Omental fat pad (tissue), 4 donors: Measurements from ENCODE around the gene MAN1A2. TPM values are rescaled to one million over a fixed set of nuclear protein-coding genes. Genes with fewer than 3 reads are reported as not detected.
"Not testable (repeated sequence)": the region's sequence is repeated elsewhere in the genome, so short reads cannot be mapped to it uniquely, and the experiment has no call there.

Experiments
- ATAC-seq: fragments of 150-250 bp; one replicate; pipeline ENCODE4 v1.9.1; 2016; ENCODE audit warnings: mild to moderate bottlenecking, moderate library complexity; ENCODE audit not compliant: low FRiP score
- DNase-seq: peaks from one replicate; pipeline ENCODE4 v3.0.0-alpha.2; 2019; ENCODE audit warnings: low spot score
- total RNA-seq, 4 donors: library from RNA; depleted of rRNA; stranded (reverse); fragments of >200 nt; gene quantifications; one replicate each; pipeline ENCODE4 v1.1.0, GENCODE V29; 2016
- TF ChIP-seq, protein P1 (sequence below), 3 donors: fragments of 450-650 bp; IDR thresholded peaks; one replicate each; pipeline ENCODE4 v1.5.1; 2016 to 2017; ENCODE audit warnings: antibody characterized with exemption in 3 of 3, mild to moderate bottlenecking in 3 of 3, moderate library complexity in 2 of 3

The MAN1A2 gene
- total RNA-seq, 4 donors from 2014 or later, result 32.9 to 50.7 (median 42.1) TPM

DNA sequence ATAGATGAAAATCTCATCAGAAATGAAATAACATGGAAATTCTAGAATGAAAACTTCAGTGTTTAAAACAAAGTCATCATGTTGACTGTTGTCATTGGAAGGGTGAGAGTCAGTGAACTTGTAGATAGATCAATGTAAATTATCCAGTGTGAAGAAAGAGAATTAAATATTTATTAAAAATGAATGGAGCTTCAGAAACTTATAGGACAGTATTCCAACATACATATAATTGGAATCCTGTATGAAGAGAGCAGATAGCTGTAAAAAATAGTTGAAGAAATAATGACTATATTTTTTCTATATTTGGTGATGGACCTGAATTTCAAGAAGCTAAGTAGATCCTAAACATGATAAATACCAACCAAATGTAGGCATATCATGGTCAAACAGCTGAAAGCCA, 60.0 kb downstream of the MAN1A2 start:
- TF ChIP-seq, protein P1, sequence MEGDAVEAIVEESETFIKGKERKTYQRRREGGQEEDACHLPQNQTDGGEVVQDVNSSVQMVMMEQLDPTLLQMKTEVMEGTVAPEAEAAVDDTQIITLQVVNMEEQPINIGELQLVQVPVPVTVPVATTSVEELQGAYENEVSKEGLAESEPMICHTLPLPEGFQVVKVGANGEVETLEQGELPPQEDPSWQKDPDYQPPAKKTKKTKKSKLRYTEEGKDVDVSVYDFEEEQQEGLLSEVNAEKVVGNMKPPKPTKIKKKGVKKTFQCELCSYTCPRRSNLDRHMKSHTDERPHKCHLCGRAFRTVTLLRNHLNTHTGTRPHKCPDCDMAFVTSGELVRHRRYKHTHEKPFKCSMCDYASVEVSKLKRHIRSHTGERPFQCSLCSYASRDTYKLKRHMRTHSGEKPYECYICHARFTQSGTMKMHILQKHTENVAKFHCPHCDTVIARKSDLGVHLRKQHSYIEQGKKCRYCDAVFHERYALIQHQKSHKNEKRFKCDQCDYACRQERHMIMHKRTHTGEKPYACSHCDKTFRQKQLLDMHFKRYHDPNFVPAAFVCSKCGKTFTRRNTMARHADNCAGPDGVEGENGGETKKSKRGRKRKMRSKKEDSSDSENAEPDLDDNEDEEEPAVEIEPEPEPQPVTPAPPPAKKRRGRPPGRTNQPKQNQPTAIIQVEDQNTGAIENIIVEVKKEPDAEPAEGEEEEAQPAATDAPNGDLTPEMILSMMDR (IDR thresholded peaks at IDR 0.05), result no peak
- DNase-seq (no peak), ATAC-seq (no peak)

DNA sequence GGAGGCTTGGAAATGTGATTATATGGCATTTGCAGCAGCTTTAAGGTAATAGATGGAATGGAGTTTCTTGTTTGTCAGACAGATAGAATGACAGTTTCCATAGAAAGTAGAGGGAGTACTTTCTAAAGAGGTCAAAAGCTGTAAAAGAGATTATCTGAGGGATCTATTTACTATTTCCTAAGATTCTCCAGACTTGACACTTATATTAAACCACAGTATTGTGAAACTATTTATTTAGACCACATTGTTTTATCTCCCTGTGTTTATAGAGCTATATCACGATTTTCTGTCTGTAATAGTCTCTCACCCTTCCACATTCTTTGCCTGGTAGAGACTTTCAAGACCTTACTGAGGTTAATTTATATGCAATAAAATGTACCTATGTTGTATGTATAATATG, 66.7 kb downstream of the MAN1A2 start:
- DNase-seq, result no peak
- TF ChIP-seq, protein P1 (IDR thresholded peaks at IDR 0.05), result no peak
- ATAC-seq, result no peak

DNA sequence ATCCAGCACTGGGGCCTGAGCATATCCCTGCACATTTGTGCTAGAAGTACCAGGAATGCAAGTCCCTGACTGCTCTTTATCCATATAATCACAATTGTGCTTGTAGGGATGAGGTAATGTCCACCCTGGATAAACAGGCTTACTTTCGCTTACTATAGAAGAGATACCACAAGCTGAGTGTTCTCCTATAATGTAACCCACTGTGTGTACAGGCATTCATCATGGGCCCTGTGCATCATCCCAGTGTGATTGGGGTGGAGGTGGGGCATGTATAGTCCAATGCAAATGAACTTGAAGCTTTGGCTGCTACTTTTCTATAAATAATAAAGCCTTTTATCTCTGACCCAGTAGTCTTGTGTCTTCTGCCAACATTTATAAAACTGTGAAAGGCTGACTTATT, 69.3 kb downstream of the MAN1A2 start:
- TF ChIP-seq, protein P1 (IDR thresholded peaks at IDR 0.05), result no peak
- no peak for ATAC-seq
- no peak for DNase-seq

DNA sequence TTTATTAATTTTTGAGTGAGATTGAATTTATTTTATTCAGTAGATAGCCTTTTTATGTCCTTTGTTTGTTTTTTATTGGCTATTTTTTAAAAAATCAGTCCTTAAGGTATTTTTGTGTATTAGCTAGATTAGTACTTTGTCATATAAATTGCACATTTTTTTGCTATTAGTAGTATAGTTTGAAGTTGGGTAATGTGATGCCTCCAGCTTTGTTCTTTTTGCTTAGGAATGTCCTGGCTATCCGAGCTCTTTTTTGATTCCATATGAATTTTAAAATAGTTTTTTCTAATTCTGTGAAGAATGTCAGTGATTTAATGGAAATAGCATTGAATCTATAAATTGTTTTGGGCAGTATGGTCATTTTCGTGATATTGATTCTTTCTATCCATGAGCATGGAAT, 80.4 kb downstream of the MAN1A2 start:
- ATAC-seq (no peak), DNase-seq (no peak)
- TF ChIP-seq, protein P1 (IDR thresholded peaks at IDR 0.05), result no peak

DNA sequence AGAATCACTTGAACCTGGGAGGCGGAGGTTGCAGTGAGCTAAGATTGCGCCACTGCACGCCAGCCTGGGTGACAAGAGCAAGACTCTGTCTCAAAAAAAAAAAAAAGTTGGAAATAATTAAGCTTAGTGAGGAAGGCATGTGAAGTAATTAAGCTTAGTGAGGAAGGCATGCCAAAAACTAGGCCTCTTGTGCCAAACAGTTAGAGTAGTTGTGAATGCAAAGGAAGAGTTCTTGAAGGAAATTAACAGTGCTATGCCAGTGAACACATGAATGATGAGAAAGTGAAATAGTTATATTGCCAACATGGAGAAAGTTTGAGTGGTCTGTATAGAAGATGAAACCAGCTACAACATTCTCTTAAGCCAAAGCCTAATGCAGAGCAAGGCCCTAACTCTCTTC, 85.0 kb downstream of the MAN1A2 start:
- ATAC-seq (no peak), DNase-seq (no peak)
- TF ChIP-seq, protein P1 (IDR thresholded peaks at IDR 0.05), result no peak

DNA sequence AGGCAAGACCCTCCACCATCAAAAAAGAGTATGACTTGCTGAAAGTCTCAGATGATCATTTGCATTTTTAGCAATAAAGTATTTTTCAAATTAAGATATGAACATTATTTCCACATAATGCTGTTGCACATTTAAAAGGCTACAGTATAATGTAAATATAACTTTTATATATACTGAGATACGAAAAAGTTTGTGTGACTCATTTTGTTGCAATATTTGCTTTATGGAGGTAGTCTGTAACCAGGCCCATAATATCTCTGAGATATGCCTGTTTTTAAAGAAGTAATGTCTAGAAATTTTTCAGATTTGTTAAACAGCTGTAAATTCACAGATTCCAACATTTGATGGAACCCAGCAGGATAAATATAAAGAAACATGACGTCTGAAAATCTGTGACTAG, 86.7 kb downstream of the MAN1A2 start:
- no peak for DNase-seq
- no peak for ATAC-seq
- TF ChIP-seq, protein P1 (IDR thresholded peaks at IDR 0.05), result no peak

DNA sequence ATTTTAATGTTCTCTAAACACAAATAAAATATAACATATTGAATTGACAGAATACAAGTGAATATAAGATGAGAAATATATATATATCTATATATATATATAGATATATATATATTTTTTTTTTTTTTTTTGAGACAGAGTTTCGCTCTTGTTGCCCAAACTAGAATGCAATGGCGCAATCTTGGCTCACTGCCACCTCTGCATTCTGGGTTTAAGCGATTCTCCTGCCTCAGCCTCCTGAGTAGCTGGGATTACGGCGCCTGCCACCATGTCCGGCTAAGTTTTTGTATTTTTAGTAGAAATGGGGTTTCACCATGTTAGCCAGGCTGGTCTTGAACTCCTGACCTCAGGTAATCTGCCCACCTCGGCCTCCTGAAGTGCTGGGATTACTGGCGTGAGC, 91.2 kb downstream of the MAN1A2 start:
- not testable (repeated sequence) for DNase-seq, ATAC-seq

DNA sequence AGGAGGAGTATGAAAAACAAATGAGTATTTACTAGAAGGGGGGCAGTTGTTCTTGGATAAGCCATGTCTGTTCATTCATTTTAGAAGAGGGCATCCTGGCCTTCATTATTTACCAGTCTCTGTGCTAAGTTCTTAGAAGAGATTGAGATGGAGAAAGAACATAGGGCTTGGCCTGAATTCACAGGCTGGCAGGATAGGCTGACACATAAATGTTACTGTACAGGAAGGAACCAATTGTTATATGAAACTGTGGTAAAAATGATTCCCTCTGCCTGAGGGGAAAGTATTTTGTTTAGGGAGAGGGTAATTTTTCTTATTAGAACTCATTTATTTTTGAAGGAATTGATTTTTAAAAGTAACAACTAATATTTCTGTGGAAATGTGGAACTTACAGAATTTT, 99.5 kb downstream of the MAN1A2 start:
- DNase-seq (no peak), ATAC-seq (no peak)
- TF ChIP-seq, protein P1 (IDR thresholded peaks at IDR 0.05), result no peak
